GM19240 (cell line): Measurements from ENCODE around the gene RBFOX2.
"Not testable (repeated sequence)": the region's sequence is repeated elsewhere in the genome, so short reads cannot be mapped to it uniquely, and the experiment has no call there.

Experiments used
- DNase-seq: peaks from one replicate; pipeline ENCODE4 v3.0.0; 2011; ENCODE audit warnings: low spot score; ENCODE audit not compliant: insufficient read length

Gene RBFOX2

GRCh38 chr22:35708453-35708852 lies 320.2 kb downstream of the RBFOX2 start:
- no peak for DNase-seq

GRCh38 chr22:35705141-35705540 lies 323.5 kb downstream of the RBFOX2 start:
- DNase-seq: no peak

- DNase-seq: no peak
These were observed 324.6 kb downstream of the RBFOX2 start for GRCh38 chr22:35703861-35704584.

- DNase-seq: not testable (repeated sequence)
These were observed 328.8 kb downstream of the RBFOX2 start for GRCh38 chr22:35699852-35700251.

GRCh38 chr22:35697142-35697541 lies 331.5 kb downstream of the RBFOX2 start:
- no peak for DNase-seq

- DNase-seq: no peak
These were observed 333.4 kb downstream of the RBFOX2 start for GRCh38 chr22:35695202-35695601.

GRCh38 chr22:35690001-35690400 lies 338.6 kb downstream of the RBFOX2 start:
- no peak for DNase-seq

- DNase-seq: no peak
These were observed 339.5 kb downstream of the RBFOX2 start for GRCh38 chr22:35688913-35689675.
